MM.1S (cell line): ENCODE results near the gene MAP4.

ENCODE experiments used
- CTCF ChIP-seq: fragments of 300-600 bp; sonication (generic); IDR thresholded peaks from 2 replicates; pipeline ENCODE4 v1.5.1; 2016; ENCODE audit warnings: antibody characterized with exemption, low read length, mixed read lengths
- EZH2 ChIP-seq: fragments of 300-600 bp; sonication (generic); optimal IDR thresholded peaks from 2 replicates; pipeline ENCODE3; 2017; ENCODE audit warnings: low read depth, mild to moderate bottlenecking, antibody characterized with exemption, low read length, mixed read lengths
- EZH2phosphoT487 ChIP-seq: fragments of 300-600 bp; sonication (generic); IDR thresholded peaks from 2 replicates; pipeline ENCODE4 v1.6.1; 2018; ENCODE audit warnings: antibody characterized with exemption, low read length

- TF ChIP-seq CTCF (peak; percentile 23), EZH2 (no peak), EZH2phosphoT487 (no peak)
These were observed 166.3 kb downstream of the MAP4 start for GRCh38 chr3:47849699-47850563.
